ENCODE results near the gene NCBP1.

DNA sequence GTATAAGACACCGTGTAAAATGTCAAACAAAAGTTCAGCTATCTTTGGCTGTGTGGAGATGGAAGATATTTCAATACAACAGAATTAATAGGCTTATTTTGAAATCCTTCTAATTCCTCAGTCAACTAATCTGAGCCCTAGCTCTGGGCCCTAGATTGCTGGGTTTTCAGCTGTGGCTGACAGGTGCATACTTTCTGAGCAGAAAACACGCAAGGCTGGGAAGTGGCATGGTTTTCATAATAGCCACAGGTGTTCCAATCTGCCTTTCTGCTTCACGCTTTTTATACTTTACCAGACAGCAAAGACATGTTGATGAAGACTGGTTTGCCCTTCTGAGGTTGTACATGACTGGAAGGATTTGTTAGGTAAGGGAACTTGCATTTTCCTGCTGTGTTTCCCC lies 84.2 kb downstream of the NCBP1 start:
- TF ChIP-seq, protein P1, sequence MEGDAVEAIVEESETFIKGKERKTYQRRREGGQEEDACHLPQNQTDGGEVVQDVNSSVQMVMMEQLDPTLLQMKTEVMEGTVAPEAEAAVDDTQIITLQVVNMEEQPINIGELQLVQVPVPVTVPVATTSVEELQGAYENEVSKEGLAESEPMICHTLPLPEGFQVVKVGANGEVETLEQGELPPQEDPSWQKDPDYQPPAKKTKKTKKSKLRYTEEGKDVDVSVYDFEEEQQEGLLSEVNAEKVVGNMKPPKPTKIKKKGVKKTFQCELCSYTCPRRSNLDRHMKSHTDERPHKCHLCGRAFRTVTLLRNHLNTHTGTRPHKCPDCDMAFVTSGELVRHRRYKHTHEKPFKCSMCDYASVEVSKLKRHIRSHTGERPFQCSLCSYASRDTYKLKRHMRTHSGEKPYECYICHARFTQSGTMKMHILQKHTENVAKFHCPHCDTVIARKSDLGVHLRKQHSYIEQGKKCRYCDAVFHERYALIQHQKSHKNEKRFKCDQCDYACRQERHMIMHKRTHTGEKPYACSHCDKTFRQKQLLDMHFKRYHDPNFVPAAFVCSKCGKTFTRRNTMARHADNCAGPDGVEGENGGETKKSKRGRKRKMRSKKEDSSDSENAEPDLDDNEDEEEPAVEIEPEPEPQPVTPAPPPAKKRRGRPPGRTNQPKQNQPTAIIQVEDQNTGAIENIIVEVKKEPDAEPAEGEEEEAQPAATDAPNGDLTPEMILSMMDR (IDR thresholded peaks at IDR 0.05; ENCODE audit: low read depth, low read length, poor library complexity, severe bottlenecking): no peak
- TF ChIP-seq EZH2phosphoT487 (IDR thresholded peaks at IDR 0.05; ENCODE audit: borderline replicate concordance, low read length): no peak

All from DOHH2 (cell line).